Measurements from ENCODE around the gene FIGNL2. TPM values are rescaled to one million over a fixed set of nuclear protein-coding genes. Genes with fewer than 3 reads are reported as not detected.

FIGNL2 gene
- total RNA-seq, 1 experiment from 2014 or later, result 0.27 TPM

DNA sequence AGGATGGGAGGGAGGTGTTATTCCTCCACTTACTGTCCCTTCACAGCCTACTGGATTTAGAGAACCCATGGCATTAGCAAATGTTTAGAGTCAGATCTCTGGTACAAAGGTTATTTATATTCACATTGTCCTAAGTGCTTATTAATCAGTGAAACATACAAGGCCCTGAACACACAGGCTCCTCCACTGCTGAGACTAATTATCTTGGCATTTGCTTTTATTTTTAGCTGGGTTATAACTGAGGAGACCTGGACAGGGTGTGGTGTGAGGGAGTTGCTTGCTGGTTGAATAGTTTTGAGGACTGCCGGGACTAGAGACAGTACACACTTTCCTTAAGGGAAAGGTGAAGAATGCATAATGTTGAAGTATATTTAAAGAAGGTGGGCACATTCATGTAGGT lies 77.5 kb downstream of the FIGNL2 start:
- H2AFZ ChIP-seq (ENCODE audit: low read depth, low read length, poor library complexity, severe bottlenecking), result no peak overlapping the region
- TF ChIP-seq, protein P1, sequence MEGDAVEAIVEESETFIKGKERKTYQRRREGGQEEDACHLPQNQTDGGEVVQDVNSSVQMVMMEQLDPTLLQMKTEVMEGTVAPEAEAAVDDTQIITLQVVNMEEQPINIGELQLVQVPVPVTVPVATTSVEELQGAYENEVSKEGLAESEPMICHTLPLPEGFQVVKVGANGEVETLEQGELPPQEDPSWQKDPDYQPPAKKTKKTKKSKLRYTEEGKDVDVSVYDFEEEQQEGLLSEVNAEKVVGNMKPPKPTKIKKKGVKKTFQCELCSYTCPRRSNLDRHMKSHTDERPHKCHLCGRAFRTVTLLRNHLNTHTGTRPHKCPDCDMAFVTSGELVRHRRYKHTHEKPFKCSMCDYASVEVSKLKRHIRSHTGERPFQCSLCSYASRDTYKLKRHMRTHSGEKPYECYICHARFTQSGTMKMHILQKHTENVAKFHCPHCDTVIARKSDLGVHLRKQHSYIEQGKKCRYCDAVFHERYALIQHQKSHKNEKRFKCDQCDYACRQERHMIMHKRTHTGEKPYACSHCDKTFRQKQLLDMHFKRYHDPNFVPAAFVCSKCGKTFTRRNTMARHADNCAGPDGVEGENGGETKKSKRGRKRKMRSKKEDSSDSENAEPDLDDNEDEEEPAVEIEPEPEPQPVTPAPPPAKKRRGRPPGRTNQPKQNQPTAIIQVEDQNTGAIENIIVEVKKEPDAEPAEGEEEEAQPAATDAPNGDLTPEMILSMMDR (IDR thresholded peaks at IDR 0.05 in 2 of 3, conservative IDR thresholded peaks at IDR 0.05 in 1 of 3; ENCODE audit: borderline replicate concordance in 1 of 3, insufficient read depth in 1 of 3, low read depth in 2 of 3, low read length in 2 of 3), result no peak
- TF ChIP-seq SIN3A (IDR thresholded peaks at IDR 0.05; ENCODE audit: low read depth) (no peak), CEBPB (IDR thresholded peaks at IDR 0.05; ENCODE audit: low read depth) (no peak), FOSL1 (IDR thresholded peaks at IDR 0.05; ENCODE audit: low read depth) (no peak), JUND (IDR thresholded peaks at IDR 0.05) (no peak), ZNF274 (IDR thresholded peaks at IDR 0.05; ENCODE audit: low read depth, low read length) (no peak), EGR1 (IDR thresholded peaks at IDR 0.05; ENCODE audit: low read depth) (no peak), EZH2 (IDR thresholded peaks at IDR 0.05) (no peak), TCF7L2 (IDR thresholded peaks at IDR 0.05; ENCODE audit: borderline replicate concordance, extremely low read depth, insufficient read depth, insufficient read length) (no peak), YY1 (IDR thresholded peaks at IDR 0.05; ENCODE audit: extremely low read depth, insufficient replicate concordance, low read depth, low read length) (no peak), SRF (IDR thresholded peaks at IDR 0.05; ENCODE audit: low read depth) (no peak), CBX3 (IDR thresholded peaks at IDR 0.05; ENCODE audit: low read depth) (no peak), SP1 (IDR thresholded peaks at IDR 0.05; ENCODE audit: low read depth) (no peak), POLR2A (IDR thresholded peaks at IDR 0.05; ENCODE audit: borderline replicate concordance, extremely low read depth, insufficient read depth, insufficient read length) (no peak)
- TF ChIP-seq, protein P2, sequence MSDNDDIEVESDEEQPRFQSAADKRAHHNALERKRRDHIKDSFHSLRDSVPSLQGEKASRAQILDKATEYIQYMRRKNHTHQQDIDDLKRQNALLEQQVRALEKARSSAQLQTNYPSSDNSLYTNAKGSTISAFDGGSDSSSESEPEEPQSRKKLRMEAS (IDR thresholded peaks at IDR 0.05), result no peak
- TF ChIP-seq, protein P3, sequence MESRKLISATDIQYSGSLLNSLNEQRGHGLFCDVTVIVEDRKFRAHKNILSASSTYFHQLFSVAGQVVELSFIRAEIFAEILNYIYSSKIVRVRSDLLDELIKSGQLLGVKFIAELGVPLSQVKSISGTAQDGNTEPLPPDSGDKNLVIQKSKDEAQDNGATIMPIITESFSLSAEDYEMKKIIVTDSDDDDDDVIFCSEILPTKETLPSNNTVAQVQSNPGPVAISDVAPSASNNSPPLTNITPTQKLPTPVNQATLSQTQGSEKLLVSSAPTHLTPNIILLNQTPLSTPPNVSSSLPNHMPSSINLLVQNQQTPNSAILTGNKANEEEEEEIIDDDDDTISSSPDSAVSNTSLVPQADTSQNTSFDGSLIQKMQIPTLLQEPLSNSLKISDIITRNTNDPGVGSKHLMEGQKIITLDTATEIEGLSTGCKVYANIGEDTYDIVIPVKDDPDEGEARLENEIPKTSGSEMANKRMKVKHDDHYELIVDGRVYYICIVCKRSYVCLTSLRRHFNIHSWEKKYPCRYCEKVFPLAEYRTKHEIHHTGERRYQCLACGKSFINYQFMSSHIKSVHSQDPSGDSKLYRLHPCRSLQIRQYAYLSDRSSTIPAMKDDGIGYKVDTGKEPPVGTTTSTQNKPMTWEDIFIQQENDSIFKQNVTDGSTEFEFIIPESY (IDR thresholded peaks at IDR 0.05; ENCODE audit: extremely low read depth, insufficient replicate concordance, low read length), result no peak
- no TSS peak for BruUV-seq (replicated peaks)
- H3K4me1 ChIP-seq (ENCODE audit: control insufficient read depth in 1 of 2, insufficient read depth in 2 of 2, low read length in 2 of 2), result peaks cover 2 to 8% of the 10 kb centered on the region in 2 experiments; a peak in 2 of 4 replicates
- RAD21 ChIA-PET (ENCODE audit: low non-redundant PET in 1 of 2, low total read pairs in 2 of 2, uncharacterized antibody in 2 of 2, unreplicated experiment in 2 of 2), result no interaction called here
- intact Hi-C loops (cut with micrococcal nuclease), result no loop called here
- CTCF ChIA-PET, result no interaction called here
- H3K9ac ChIP-seq (ENCODE audit: low read length), result no peak overlapping the region
- H3K79me2 ChIP-seq (ENCODE audit: insufficient read depth, low read length), result no peaks in the 10 kb centered on the region
- no peak overlapping the region for H3K4me3 ChIP-seq (replicated peaks in 1 of 2; ENCODE audit: low read depth in 1 of 2, low read length in 2 of 2)
- H3K4me2 ChIP-seq (ENCODE audit: low read length), result no peak overlapping the region
- DNase-seq (ENCODE audit: low read depth, low spot score) (no peak), ATAC-seq (no peak)
- H3K27me3 ChIP-seq (ENCODE audit: insufficient read depth, low read length), result no peaks in the 10 kb centered on the region
- no peaks in the 10 kb centered on the region for H4K20me1 ChIP-seq (ENCODE audit: insufficient read depth)
- no peaks in the 10 kb centered on the region for H3K36me3 ChIP-seq (ENCODE audit: control insufficient read depth in 1 of 2, insufficient read depth in 2 of 2, low read length in 2 of 2)
- H3K27ac ChIP-seq (ENCODE audit: low read depth, low read length), result no peak overlapping the region
- H3K9me3 ChIP-seq (ENCODE audit: control insufficient read depth in 1 of 2, insufficient read depth in 1 of 2, low read depth in 1 of 2, low read length in 2 of 2), result no peaks in the 10 kb centered on the region
- POLR2A ChIA-PET, result no interaction called here
- H3K9me2 ChIP-seq (ENCODE audit: insufficient read depth), result no peaks in the 10 kb centered on the region

Other genes starting within 250 kb of the FIGNL2 start
- gene ANKRD33, start 39.4 kb upstream of the FIGNL2 start, total RNA-seq (2021; ENCODE audit: unreplicated experiment), result not detected
- gene ACVRL1, start 58.8 kb upstream of the FIGNL2 start, total RNA-seq (2021; ENCODE audit: unreplicated experiment), result 2.5 TPM
- 22.7 TPM for gene ACVR1B, start 103.0 kb upstream of the FIGNL2 start, total RNA-seq (2021; ENCODE audit: unreplicated experiment)
- 1.1 TPM for gene TAMALIN, start 158.2 kb upstream of the FIGNL2 start, total RNA-seq (2021; ENCODE audit: unreplicated experiment)
- 35.3 TPM for gene NR4A1, start 202.7 kb upstream of the FIGNL2 start, total RNA-seq (2021; ENCODE audit: unreplicated experiment)
- gene ATG101, start 221.3 kb upstream of the FIGNL2 start, total RNA-seq (2021; ENCODE audit: unreplicated experiment), result 49.2 TPM
- gene SMIM41, start 231.0 kb upstream of the FIGNL2 start, total RNA-seq (2021; ENCODE audit: unreplicated experiment), result not detected